Loucy (cell line): ENCODE data around the gene RPS6KB2.

Experiments used
- EZH2phosphoT487 ChIP-seq: fragments of 200-600 bp; IDR thresholded peaks from 2 replicates; pipeline ENCODE4 v1.6.1; 2018; ENCODE audit warnings: antibody characterized with exemption, mild to moderate bottlenecking, moderate library complexity, borderline replicate concordance
- TF ChIP-seq, protein P1 (sequence below): fragments of 200-600 bp; sonication (generic); conservative IDR thresholded peaks from 2 replicates; pipeline ENCODE4 v1.5.1; 2014; ENCODE audit warnings: mild to moderate bottlenecking, antibody characterized with exemption, low read length

DNA sequence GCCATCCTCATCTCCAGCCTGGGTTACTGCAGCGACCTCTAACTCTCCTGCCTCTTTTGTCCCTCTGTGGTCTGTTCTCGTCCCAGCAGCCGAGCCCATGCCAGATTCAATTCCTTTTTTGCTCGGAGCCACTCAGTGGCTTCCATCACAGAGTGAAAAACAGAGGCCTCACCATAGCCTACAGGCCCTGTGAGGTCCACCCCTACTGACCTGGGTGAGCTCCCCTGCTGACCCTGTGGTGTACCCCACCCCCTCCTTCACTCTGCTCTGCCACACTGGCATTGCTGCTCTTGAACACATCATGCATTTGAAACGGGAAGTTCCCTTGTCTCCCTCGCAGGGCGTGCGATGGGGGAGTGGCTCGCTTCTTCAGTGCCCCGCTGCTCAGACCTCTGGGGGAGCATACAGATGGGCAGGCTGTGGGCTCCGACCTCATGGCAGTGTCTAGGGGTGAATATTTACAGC is 56.6 kb downstream of the RPS6KB2 start:
- TF ChIP-seq, protein P1, sequence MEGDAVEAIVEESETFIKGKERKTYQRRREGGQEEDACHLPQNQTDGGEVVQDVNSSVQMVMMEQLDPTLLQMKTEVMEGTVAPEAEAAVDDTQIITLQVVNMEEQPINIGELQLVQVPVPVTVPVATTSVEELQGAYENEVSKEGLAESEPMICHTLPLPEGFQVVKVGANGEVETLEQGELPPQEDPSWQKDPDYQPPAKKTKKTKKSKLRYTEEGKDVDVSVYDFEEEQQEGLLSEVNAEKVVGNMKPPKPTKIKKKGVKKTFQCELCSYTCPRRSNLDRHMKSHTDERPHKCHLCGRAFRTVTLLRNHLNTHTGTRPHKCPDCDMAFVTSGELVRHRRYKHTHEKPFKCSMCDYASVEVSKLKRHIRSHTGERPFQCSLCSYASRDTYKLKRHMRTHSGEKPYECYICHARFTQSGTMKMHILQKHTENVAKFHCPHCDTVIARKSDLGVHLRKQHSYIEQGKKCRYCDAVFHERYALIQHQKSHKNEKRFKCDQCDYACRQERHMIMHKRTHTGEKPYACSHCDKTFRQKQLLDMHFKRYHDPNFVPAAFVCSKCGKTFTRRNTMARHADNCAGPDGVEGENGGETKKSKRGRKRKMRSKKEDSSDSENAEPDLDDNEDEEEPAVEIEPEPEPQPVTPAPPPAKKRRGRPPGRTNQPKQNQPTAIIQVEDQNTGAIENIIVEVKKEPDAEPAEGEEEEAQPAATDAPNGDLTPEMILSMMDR: no peak
- TF ChIP-seq EZH2phosphoT487: no peak
